HG03064 (cell line): Measurements from ENCODE around the gene HEATR9.
"Not testable (repeated sequence)": the region's sequence is repeated elsewhere in the genome, so short reads cannot be mapped to it uniquely, and the experiment has no call there.

Experiments used
- ATAC-seq: cut with Tn5 transposase; IDR thresholded peaks from one replicate; pipeline ENCODE4 v1.9.1; 2021; ENCODE audit warnings: low read depth; ENCODE audit not compliant: unreplicated experiment

Gene HEATR9, protein sequence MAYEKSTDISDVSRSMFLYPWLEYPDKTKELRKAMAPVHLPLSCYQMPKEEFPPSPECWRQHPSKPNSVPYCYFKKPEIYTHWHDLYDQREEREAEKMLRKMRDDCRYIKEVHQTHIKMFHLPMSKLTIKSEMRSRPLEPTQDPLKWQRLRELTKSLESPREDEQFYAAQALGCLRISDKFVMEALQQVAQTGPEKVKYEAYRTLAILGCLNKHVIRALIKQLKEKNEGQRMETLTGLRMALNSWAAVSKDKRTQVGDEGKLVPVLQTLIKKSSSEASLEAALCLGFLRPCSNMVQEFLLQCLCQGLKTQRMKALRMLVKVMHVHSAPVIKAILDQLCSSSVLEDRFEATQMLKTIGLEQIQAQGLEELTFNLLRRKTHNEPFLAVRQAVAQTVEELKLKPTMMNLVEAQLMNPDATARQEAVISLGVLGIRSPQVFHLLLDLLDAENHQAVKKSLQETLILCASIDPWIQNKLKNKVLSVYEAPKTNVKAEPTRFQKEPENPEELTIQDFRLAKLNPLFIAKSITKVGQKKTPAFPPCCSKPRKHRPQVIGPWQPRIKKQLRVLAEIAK

DNA sequence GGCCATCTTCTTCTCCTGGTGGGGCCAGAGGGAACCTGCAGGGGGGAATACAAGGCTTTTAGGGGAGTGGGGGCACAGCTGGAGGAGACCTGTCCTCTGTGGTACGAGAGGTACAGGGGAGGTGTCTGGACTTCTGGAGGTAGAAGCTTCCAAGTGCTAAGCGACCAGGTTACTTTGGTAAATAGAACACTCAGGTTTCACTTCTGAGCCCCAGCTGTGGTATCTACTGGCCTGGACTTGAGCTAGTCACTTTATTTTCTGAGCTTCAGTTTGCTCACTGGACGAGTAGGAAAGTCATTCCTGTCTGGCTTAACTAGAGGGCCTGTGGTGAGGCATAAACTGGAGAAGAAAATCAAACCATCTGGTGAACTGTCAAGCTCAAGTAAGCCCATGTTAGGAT, at the start of gene HEATR9:
Gene HEATR9 (minus strand): TSS at position 155 of the 400 bp plus-strand sequence. CDS start 149 bp downstream, at position 6.
- no peak for ATAC-seq

DNA sequence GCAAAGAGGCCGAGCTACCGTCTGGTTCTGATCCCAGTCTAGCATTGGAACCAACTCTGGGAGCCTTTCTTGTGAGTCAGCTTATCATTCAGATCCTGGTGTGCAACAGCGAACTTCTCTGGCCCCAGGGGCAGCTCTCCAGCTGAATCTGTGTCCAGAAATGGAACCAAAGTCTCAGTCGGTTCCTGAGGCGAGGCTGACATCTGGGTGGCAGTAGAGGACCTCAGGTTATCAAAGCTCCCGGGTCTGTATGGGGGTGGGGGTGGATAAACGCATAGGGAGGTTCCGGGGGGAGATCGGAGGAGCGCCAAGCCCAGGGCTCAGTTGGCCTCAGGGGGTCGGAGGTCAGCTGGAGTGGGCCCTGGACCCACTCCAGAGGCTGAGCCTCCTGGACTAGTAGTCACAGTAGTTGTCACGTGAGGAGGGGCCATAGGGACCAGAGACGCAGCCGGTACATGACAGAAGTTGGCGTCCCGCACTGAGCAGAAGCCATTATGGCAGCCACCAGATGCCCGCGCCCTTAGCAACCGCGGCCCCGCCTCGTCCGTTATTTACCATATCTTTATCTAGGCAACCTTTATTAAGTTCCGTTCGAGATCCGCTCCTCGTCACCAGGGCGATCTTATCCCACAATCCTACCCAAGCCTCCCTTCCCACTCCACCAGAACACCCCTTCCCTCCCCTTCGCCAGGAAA, 49.0 kb upstream of the HEATR9 start:
- ATAC-seq: no peak

DNA sequence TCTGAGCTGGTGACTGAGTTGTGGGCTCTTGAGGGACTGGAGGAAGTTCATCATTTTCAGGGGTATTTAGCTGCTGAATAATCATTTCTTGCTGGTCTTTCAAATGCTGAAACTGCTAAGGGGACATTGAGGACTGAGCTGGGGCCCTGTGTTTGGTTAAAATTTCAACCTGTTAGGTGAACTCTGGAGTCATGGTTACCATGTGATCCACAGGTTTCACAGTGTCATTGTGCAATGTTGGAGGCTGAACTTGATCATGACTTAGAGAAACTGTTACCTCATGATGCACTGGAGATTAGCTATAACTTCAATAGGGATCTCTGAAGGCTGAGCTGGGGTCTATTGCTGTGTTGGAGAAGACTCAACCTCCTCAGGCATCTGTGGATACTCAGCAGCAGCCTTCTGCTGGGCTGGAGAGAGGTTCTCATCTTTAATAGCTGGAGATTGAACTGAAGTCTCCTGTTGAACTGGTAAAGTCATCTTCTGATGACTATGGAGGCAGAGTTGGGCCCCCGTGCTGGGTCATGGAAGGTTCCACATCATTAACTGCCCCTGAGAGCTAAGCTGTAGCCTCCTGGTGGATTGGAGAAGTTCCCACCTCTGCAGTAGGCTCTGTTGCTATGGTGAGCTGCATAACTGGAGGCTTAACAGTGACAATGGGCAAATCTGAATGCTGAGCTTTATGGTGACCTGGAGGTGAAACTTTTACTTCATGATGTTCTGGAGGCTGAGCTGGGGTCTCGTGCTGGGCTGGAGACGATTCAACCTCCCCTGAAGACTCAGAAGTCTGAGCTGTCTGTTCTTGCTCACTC, 46.7 kb upstream of the HEATR9 start:
- ATAC-seq: no peak

DNA sequence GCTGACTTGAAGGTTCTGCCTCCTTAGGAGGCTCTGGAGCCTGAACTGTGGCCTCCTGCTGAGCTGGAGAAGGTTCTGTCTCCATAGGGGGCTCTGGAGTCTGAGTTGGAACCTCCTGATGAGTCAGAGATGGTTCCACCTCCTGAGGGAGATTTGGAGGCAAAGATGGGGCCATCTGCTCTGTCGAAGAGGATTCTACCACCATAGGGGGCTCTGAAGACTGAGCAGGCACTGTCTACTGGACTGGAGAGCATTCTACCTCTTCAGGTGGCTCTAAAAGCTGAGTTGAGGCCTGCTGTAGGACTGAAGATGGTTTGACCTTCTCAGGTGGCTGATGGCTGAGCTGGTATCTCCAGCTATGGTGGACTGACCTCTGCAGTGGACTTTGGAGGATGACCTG, 45.7 kb upstream of the HEATR9 start:
- ATAC-seq: no peak

DNA sequence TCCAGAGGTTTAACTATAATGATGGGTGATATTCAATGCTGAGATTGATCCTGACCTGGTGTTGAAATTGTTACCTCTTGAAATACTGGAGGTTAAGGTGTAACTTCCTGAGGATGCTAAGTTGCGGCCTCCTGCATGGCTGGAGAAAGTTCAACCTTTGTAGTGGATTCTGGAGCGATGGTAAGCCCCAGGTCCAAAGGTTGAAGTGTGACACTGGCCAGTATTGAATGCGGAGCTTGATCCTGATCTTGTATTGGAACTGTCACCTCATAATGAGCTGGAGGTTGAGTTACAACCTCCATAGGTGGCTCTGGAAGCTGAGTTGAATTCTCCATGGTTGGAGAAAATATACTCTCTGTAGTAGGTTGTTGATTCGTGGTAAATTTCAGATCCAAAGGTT, 44.9 kb upstream of the HEATR9 start:
- ATAC-seq: no peak

DNA sequence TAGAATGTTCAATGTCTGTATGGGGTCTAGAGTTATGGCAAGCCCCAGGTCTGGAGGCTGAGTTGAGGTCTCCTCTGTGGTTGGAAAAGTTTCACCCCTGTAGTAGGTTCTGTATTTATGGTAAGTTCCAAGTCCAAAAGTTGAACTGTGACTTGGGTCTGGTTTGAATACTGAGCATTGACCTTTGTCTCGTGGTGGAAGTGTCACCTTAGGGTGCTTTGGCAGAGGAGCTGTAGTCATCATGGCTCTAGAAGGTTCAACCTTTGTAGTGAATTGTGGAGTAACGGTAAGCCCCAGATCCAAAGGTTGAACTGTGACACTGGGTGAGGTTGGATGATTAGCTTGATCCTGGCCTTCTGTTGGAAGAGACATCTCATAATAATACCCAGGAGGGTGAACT, 44.3 kb upstream of the HEATR9 start:
- no peak for ATAC-seq

DNA sequence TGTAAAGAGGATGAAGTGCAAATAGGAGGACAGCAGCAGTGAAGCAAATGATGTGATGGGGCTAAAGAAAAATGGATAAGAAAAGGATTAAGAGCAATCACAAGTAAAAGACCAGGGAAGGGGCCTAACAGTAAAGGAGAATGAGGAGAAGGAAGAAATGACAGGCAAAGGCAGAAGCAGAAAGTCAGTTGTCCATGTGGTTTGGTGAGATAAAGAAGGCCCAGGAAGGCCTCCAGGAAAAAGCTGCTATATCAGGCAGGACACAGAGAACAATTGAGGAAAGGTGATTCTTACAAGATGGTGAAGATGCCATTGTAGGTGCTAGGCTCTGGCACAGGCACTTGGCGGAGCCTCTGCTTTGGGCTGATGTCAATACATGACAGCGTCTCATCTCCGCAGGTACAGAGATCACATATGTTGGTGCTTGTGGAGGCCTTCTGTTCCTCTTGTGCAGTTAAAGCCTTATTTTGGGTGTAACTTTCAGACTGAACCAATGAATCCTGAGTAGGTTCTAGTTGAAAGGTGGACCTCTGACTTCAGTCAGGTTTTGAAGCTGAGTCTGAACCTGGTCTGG, 43.7 kb upstream of the HEATR9 start:
- ATAC-seq: no peak

DNA sequence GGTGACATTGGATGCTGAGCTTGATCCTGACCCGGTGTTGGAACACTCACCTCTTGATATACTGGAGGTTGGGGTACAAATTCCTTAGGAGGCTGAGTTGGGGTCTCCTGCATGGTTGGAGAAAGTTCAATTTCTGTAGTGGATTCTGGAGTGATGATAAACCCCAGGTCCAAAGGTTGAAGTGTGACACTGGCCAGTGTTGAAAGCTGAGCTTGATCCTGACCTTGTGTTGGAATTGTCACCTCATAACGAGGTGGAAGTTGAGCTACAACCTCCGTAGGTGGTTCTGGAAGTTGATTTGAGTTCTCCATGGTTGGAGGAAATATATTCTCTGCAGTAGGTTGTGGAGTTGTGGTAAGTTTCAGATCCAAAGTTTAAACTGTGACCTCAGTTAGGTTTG, 40.7 kb upstream of the HEATR9 start:
- no peak for ATAC-seq

DNA sequence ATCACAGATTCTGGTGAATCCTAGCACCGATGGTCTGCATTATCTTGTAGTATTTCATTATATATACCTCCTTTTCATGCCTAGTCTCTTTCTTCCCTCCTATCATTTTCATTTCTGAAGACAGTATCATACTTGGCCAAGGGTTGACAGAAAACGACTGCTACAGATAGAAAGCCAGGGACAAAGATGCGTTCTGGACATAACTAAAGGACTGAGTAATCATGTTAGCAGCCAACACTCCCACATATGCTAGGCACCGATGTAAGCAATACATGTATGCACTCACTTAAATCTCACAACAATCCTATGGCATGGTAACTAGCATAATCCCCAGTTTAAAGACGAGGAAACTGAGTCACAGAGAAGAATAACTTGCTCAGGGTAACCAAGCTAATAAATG, 39.0 kb upstream of the HEATR9 start:
- ATAC-seq: no peak

DNA sequence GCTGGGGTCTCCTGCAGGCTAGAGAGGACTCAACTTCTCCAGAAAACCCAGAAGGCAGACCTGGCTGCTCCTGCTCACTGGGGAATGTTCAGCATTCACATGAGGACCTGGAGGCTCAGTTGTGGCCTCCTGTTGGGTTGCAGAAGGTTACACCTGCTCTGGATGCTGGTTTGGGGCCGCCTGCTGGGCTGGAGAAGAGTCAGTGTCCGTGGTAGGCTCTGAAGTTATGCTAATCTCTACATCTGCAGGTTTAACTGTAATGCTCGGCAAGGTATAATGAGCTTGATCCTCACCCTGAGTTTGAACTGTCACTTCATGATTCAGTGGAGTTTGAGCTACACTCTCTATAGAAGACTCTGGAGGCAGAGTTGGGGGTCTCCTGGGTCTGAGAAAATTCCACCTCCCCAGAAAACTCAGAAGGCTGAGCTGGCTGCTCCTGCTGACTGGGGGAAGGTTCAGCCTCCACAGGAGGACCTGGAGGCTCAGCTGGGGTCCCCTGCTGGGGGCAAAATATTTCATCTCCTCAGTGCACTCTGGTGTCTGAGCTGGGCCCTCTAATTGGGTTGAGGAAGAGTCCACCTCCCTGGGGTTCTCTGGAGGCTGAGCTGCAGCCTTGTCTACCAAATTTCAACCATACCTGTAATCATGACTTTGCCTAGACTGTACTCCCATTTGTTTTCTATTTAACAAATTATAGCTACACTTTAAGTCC, 38.4 kb upstream of the HEATR9 start:
- no peak for ATAC-seq

DNA sequence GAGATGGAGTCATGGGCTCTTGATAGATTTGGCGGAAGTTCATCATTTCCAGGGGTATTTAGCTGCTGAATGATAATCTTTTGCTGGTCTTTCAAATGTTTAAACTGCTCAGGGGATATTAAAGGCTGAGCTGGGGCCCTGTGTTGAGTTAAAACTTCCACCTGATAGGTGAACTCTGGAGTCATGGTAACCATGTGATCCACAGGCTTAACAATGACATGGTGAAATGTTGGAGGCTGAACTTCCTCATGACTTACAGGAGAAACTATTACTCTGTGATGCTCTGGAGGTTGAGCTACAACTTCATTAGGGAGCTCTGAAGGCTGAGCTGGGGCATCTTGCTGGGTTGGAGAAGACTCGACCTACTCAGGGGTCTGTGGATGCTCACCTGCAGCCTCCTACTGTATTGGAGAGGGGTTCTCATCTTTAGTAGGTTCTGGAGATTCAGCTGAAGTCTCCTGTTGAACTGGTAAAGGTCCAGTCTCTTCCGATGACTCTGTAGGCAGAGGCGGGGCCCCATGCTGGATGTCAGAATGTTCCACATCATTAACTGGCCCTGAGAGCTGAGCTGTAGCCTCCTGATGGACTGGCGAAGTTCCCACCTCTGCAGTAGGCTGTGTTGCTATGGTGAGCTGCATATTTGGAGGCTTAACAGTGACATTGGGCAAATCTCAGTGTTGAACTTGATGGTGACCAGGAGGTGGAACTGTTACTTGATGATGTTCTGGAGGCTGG, 37.7 kb upstream of the HEATR9 start:
- no peak for ATAC-seq

DNA sequence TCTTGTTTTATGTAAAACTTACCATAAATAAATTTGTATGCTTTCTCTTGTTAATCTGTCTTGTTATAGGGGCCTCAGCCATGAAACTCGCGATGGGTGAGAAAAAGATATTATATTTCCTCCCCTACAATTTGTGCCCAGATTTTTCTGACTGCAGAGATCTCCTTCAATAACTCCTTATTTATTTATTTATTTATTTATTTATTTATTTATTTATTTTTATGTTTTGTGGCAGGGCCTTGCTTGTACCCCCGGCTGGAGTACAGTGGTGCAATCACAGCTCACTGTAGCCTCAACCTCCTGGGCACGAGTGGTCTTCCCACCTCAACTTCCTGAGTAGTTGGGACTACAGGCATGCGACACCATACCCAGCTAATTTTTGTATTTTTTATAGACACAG, 34.8 kb upstream of the HEATR9 start:
- ATAC-seq: no peak

DNA sequence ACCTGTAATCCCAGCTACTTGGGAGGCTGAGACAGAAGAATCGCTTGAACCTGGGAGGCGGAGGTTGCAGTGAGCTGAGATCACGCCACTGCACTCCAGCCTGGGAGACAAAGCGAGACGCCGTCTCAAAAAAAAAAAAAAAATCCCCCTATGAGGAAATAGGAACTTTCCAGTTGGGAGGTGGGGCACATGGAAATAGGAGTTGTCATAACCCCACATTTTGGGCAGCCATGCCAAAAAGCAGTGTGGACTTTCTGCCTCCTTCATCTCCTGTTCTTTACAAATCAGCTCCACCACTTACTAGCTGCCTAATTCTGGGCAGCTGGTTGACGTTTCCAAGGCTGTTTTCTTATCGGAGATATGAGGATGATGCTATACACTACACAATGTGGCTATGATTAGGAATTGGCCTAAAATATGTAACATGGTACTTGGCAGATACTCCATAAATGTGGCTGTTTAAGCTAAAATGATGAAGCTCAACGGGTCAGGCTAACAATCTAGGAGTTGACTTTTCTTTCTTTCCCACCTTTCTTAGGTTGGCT, 33.0 kb upstream of the HEATR9 start:
- no peak for ATAC-seq

DNA sequence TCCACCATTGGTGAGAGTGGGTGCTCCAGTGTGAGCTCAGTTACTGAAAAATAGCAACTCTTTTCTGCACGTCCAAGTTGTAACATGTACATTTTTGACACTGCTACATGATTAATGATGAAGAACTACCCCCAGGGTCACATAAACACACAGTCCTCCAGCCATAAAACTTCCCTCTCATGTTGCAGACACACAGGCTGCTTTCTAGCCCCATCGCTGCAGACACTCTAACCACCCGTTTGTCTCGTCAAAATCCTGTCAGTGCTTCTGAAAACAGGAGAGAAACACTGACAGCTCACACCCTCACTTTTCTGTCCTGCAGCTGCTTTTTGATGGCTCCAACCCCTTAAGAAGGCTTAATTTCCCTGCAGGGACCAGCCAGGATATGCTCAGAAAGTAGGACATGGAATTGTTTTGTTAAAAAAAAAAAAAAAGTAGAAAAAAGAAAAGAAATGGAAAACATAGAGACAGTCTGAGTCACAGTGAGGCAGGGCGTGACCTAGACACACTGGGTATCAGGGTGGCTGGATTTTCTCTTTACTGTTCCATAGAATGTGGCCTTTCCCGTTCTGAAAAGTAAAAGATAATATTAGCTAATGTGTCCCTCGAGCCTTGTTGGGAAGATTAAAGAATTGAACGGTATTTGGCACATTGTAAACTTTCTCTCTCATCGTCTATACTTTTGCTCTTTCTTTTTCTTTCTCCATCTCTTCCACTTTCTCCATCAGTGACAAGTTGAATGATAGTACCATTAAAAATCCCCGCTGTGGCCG, 32.2 kb upstream of the HEATR9 start:
- ATAC-seq: no peak

DNA sequence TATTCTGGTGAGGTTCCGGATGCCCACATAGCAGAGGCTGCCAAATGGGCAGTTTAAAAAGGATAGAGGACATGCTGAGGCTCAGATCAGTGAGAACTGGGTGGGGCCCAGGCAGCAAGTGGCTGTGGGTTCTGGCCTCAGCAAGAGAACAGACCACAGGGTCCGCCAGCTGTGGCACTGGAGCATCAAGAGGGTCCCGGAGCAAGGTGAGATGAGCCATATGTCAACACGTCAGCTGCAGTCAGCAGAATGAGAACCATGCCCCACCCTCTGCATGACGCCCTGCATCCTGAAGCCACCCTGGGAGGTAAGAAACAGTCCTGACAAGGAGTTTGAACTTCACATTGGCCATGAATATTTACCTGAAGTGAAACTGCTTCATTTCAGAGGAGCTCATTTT, 31.6 kb upstream of the HEATR9 start:
- no peak for ATAC-seq

DNA sequence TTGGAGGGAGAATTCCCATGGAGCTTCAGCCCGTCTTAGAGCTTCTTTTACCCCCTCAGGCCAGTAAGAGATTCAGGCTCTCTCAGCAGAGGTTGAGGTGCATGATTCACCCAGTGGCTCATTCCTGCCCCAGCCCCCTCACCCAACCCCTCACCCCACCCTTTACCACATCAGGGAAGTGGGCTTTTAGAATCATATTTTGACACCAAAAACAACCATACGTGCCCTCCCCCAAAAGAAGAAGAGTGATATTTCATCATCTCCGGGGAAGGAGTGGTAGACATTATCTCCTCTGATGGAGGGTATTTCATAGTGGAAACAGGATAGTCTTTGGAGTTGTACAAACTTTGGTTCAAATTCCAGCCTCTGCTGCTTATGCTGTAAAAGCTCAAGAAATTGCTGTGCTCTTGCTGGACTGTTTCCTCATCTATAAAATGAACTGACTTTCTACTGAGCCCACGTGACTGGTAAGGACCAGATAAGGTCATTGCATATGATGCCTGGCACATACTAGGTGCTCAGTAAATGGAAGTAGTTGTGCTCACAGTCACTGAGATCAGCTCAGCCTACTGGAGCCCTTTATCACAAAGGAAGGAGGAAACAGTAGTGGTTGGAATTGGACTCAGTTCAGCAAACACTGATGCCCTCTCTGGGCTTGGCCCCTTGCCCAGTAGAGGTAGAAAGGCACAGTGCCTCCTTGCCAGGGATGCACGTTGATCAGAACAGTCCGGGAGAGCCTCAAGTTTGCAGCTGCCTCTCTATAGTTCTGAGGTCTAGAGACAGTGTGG, 29.8 kb upstream of the HEATR9 start:
- ATAC-seq: no peak

DNA sequence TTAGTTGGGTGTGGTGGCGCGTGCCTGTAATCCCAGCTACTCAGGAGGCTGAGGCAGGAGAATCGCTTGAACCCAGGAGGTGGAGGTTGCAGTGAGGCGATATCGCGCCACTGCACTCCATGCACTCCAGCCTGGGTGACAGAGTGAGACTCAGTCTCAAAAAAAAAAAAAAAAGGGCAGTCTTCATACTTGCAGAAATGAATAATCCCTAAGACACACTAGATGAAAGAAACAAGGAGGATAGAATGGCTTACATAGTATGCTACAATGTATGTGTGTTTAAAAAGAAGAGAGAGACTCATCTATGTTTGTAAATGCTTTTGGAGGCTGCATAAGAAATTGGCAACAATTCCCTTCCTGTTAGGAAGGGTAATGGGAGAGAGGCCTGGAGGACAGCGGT, 29.1 kb upstream of the HEATR9 start:
- ATAC-seq: not testable (repeated sequence)
